ENCODE results near the gene SPAAR. TPM values are rescaled to one million over a fixed set of nuclear protein-coding genes. Genes with fewer than 3 reads are reported as not detected.

SPAAR gene
- total RNA-seq, 1 donor = 0.72 TPM

- Histone ChIP-seq H3K4me1 (ENCODE audit: insufficient read depth, low read length) (peaks cover 55% of the 10 kb centered on the region), H3K27me3 (ENCODE audit: insufficient read depth, low read length) (no peaks in the 10 kb centered on the region), H3K79me2 (ENCODE audit: insufficient read depth, low read length) (peaks cover 4% of the 10 kb centered on the region), H3K36me3 (ENCODE audit: insufficient read depth, low read length) (no peaks in the 10 kb centered on the region), H2AFZ (ENCODE audit: low read length) (peak overlapping the region; percentile 49), H4K20me1 (ENCODE audit: insufficient read depth, low read length) (no peaks in the 10 kb centered on the region), H3K4me2 (ENCODE audit: insufficient read depth, low read length) (peak overlapping the region; percentile 57), H3K4me3 (ENCODE audit: insufficient read depth, low read length) (peak overlapping the region; percentile 56), H3K9me3 (ENCODE audit: low read depth, low read length) (no peaks in the 10 kb centered on the region), H3K27ac (ENCODE audit: low read depth, low read length) (peak overlapping the region; percentile 95)
- peak; percentile 58 for DNase-seq (ENCODE audit: insufficient read length, low spot score, missing footprints)
- TF ChIP-seq CTCF (IDR thresholded peaks at IDR 0.05; ENCODE audit: extremely low read depth, low read depth, low read length) = no peak
Observed at GRCh38 chr9:35908504-35909125, 675 bp upstream of the SPAAR start.

GRCh38 chr9:35909687-35910612 is 660 bp downstream of the SPAAR start:
- Histone ChIP-seq H2AFZ (ENCODE audit: low read length) (no peak overlapping the region), H3K4me2 (ENCODE audit: insufficient read depth, low read length) (no peak overlapping the region), H3K27me3 (ENCODE audit: insufficient read depth, low read length) (no peaks in the 10 kb centered on the region), H3K4me1 (ENCODE audit: insufficient read depth, low read length) (peaks cover 47% of the 10 kb centered on the region), H3K4me3 (ENCODE audit: insufficient read depth, low read length) (no peak overlapping the region), H3K9me3 (ENCODE audit: low read depth, low read length) (no peaks in the 10 kb centered on the region), H4K20me1 (ENCODE audit: insufficient read depth, low read length) (no peaks in the 10 kb centered on the region), H3K36me3 (ENCODE audit: insufficient read depth, low read length) (no peaks in the 10 kb centered on the region), H3K79me2 (ENCODE audit: insufficient read depth, low read length) (peaks cover 4% of the 10 kb centered on the region), H3K27ac (ENCODE audit: low read depth, low read length) (peak overlapping the region; percentile 95)
- DNase-seq (ENCODE audit: insufficient read length, low spot score, missing footprints) = peak; percentile 29
- TF ChIP-seq CTCF (IDR thresholded peaks at IDR 0.05; ENCODE audit: extremely low read depth, low read depth, low read length) = no peak

GRCh38 chr9:35910613-35911359 is 1.5 kb downstream of the SPAAR start:
- no peaks in the 10 kb centered on the region for H4K20me1 ChIP-seq (ENCODE audit: insufficient read depth, low read length)
- H3K4me3 ChIP-seq (ENCODE audit: insufficient read depth, low read length) = no peak overlapping the region
- no peaks in the 10 kb centered on the region for H3K36me3 ChIP-seq (ENCODE audit: insufficient read depth, low read length)
- H3K27ac ChIP-seq (ENCODE audit: low read depth, low read length) = peak overlapping the region; percentile 21
- no peak overlapping the region for H2AFZ ChIP-seq (ENCODE audit: low read length)
- H3K27me3 ChIP-seq (ENCODE audit: insufficient read depth, low read length) = no peaks in the 10 kb centered on the region
- H3K9me3 ChIP-seq (ENCODE audit: low read depth, low read length) = no peaks in the 10 kb centered on the region
- peak; percentile 91 for DNase-seq (ENCODE audit: insufficient read length, low spot score, missing footprints)
- no peak overlapping the region for H3K4me2 ChIP-seq (ENCODE audit: insufficient read depth, low read length)
- H3K79me2 ChIP-seq (ENCODE audit: insufficient read depth, low read length) = peaks cover 4% of the 10 kb centered on the region
- peaks cover 39% of the 10 kb centered on the region for H3K4me1 ChIP-seq (ENCODE audit: insufficient read depth, low read length)
- peak; percentile 68 for TF ChIP-seq CTCF (IDR thresholded peaks at IDR 0.05; ENCODE audit: extremely low read depth, low read depth, low read length)
